ENCODE data around the gene ITPK1. TPM values are rescaled to one million over a fixed set of nuclear protein-coding genes. Genes with fewer than 3 reads are reported as not detected.

Gene ITPK1
- total RNA-seq, 1 experiment from 2014 or later, result 133 TPM

GRCh38 chr14:92988786-92989755 lies 126.7 kb downstream of the ITPK1 start:
- POLR2A ChIA-PET, result no interaction called here
- H3K36me3 Mint-ChIP-seq (ENCODE audit: insufficient read depth, unreplicated experiment), result peaks cover 22% of the 10 kb centered on the region
- peak overlapping the region; percentile 55 for H3K27ac Mint-ChIP-seq (ENCODE audit: low read depth, unreplicated experiment)
- BruUV-seq (replicated peaks), result no TSS peak
- intact Hi-C loops (cut with micrococcal nuclease), result no loop called here
- CTCF ChIA-PET, result interaction anchor here (0.5 kb wide), 1 partner anchor 108 kb away, joined by 3 read pairs; no protein-coding TSS in a partner anchor
- H3K4me1 Mint-ChIP-seq (ENCODE audit: insufficient read depth, unreplicated experiment), result peaks cover 18% of the 10 kb centered on the region
- H3K9me3 Mint-ChIP-seq (ENCODE audit: unreplicated experiment), result no peaks in the 10 kb centered on the region
- no peaks in the 10 kb centered on the region for H3K27me3 Mint-ChIP-seq (ENCODE audit: insufficient read depth, unreplicated experiment)
- no peak for DNase-seq (ENCODE audit: unreplicated experiment)
- no peak for TF ChIP-seq CTCF (IDR thresholded peaks at IDR 0.05; ENCODE audit: unreplicated experiment)
- H3K4me3 Mint-ChIP-seq (ENCODE audit: unreplicated experiment), result no peak overlapping the region

- H3K36me3 Mint-ChIP-seq (ENCODE audit: insufficient read depth, unreplicated experiment), result peaks cover 12% of the 10 kb centered on the region
- peaks cover 18% of the 10 kb centered on the region for H3K4me1 Mint-ChIP-seq (ENCODE audit: insufficient read depth, unreplicated experiment)
- H3K9me3 Mint-ChIP-seq (ENCODE audit: unreplicated experiment), result no peaks in the 10 kb centered on the region
- no peak for DNase-seq (ENCODE audit: unreplicated experiment)
- ChIA-PET POLR2A (no interaction called here), CTCF (interaction anchor here (0.5 kb wide), 1 partner anchor 107 kb away, joined by 3 read pairs; no protein-coding TSS in a partner anchor)
- intact Hi-C loops (cut with micrococcal nuclease), result no loop called here
- H3K4me3 Mint-ChIP-seq (ENCODE audit: unreplicated experiment), result no peak overlapping the region
- no TSS peak for BruUV-seq (replicated peaks)
- peak overlapping the region; percentile 55 for H3K27ac Mint-ChIP-seq (ENCODE audit: low read depth, unreplicated experiment)
- no peaks in the 10 kb centered on the region for H3K27me3 Mint-ChIP-seq (ENCODE audit: insufficient read depth, unreplicated experiment)
- TF ChIP-seq CTCF (IDR thresholded peaks at IDR 0.05; ENCODE audit: unreplicated experiment), result no peak
These were observed 127.8 kb downstream of the ITPK1 start for GRCh38 chr14:92987713-92988510.

DNA sequence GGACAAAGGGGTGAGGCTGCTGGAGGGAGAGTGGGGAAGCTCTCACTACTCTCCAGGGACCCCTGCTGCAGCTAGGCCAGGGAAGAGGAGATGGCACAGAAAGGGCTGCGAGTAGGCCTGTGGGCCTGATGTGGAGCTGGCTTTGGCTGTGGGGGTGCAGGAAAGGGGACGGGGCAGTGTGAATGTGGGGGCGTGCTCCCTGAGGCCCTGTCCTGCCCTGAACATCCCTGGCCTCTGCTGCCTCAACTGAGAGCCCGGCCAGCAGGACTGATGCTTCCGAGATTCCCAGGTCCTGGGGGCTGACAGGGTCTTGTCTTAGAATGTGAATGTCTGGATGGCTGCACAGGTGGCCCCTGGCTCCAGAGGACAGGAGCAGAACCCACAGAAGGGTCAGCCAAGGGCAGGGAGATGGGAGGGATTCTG lies 128.6 kb downstream of the ITPK1 start:
- CTCF ChIA-PET, result interaction anchor here (1.2 kb wide), 1 partner anchor 13 kb away, joined by 3 read pairs; no protein-coding TSS in a partner anchor
- intact Hi-C loops (cut with micrococcal nuclease), result no loop called here
- no TSS peak for BruUV-seq (replicated peaks)
- peaks cover 18% of the 10 kb centered on the region for H3K4me1 Mint-ChIP-seq (ENCODE audit: insufficient read depth, unreplicated experiment)
- no peaks in the 10 kb centered on the region for H3K27me3 Mint-ChIP-seq (ENCODE audit: insufficient read depth, unreplicated experiment)
- peaks cover 17% of the 10 kb centered on the region for H3K36me3 Mint-ChIP-seq (ENCODE audit: insufficient read depth, unreplicated experiment)
- no peak overlapping the region for H3K4me3 Mint-ChIP-seq (ENCODE audit: unreplicated experiment)
- no peak for TF ChIP-seq CTCF (IDR thresholded peaks at IDR 0.05; ENCODE audit: unreplicated experiment)
- no peaks in the 10 kb centered on the region for H3K9me3 Mint-ChIP-seq (ENCODE audit: unreplicated experiment)
- no peak for DNase-seq (ENCODE audit: unreplicated experiment)
- H3K27ac Mint-ChIP-seq (ENCODE audit: low read depth, unreplicated experiment), result no peak overlapping the region
- POLR2A ChIA-PET, result no interaction called here

All from MCF 10A (cell line).